Vagina (tissue), 2 donors: ENCODE results near the gene NUBPL.

Experiments
- CTCF ChIP-seq, 3 experiments: fragments of 450-650 bp in 2 of 3; fragments of 200-600 bp in 1 of 3; sonication (generic) in 1 of 3; IDR thresholded peaks; one replicate each; pipeline ENCODE4 v1.5.1; 2017 to 2019; ENCODE audit warnings: antibody characterized with exemption in 3 of 3, mild to moderate bottlenecking in 2 of 3, moderate library complexity in 2 of 3
- POLR2A ChIP-seq, 2 donors: fragments of 450-650 bp; IDR thresholded peaks; one replicate each; pipeline ENCODE4 v1.6.1; 2017; ENCODE audit warnings: antibody characterized with exemption in 2 of 2, mild to moderate bottlenecking in 2 of 2, moderate library complexity in 2 of 2
- POLR2AphosphoS5 ChIP-seq, 2 donors: sonication (generic); formaldehyde crosslinking; IDR thresholded peaks; one replicate each; pipeline ENCODE4 v1.9.0; 2017; ENCODE audit warnings: antibody characterized with exemption in 2 of 2, mild to moderate bottlenecking in 2 of 2, low read depth in 1 of 2; ENCODE audit not compliant: insufficient read depth in 1 of 2

- TF ChIP-seq CTCF (IDR thresholded peaks at IDR 0.05) (no peak), POLR2AphosphoS5 (IDR thresholded peaks at IDR 0.05; ENCODE audit: insufficient read depth in 1 of 2, low read depth in 1 of 2) (no peak), POLR2A (IDR thresholded peaks at IDR 0.05) (no peak)
Observed at GRCh38 chr14:31854508-31855075, 293.4 kb downstream of the NUBPL start.
